Endothelial cell of umbilical vein (primary cell): ENCODE measurements around the gene ZNF70.

Experiments
- GATA2 ChIP-seq: IDR thresholded peaks from 2 replicates; pipeline ENCODE4 v1.7.0; 2011; ENCODE audit warnings: low read depth, mild to moderate bottlenecking, moderate library complexity, mixed read lengths, low read length; ENCODE audit not compliant: insufficient read length, insufficient read depth
- MYC ChIP-seq: IDR thresholded peaks from one replicate; pipeline ENCODE4 v1.6.1; 2011; ENCODE audit warnings: mild to moderate bottlenecking, low read depth, low read length
- POLR2A ChIP-seq: IDR thresholded peaks from 2 replicates; pipeline ENCODE4 v1.6.1; 2012; ENCODE audit warnings: low read depth, mild to moderate bottlenecking, control low read depth, low read length
- TF ChIP-seq, protein P1 (sequence below), 2 donors: IDR thresholded peaks; 1 replicate in 1 of 2; 2 replicates in 1 of 2; pipeline ENCODE4 v1.5.1; 2011; ENCODE audit warnings: low read length in 2 of 2, mild to moderate bottlenecking in 2 of 2, moderate library complexity in 2 of 2, control low read depth in 1 of 2, inconsistent platforms in 1 of 2, low read depth in 1 of 2; ENCODE audit not compliant: insufficient read depth in 1 of 2; ENCODE audit errors: extremely low read depth in 1 of 2

GRCh38 chr22:23763954-23764353, 13.0 kb upstream of the ZNF70 start:
- TF ChIP-seq, protein P1, sequence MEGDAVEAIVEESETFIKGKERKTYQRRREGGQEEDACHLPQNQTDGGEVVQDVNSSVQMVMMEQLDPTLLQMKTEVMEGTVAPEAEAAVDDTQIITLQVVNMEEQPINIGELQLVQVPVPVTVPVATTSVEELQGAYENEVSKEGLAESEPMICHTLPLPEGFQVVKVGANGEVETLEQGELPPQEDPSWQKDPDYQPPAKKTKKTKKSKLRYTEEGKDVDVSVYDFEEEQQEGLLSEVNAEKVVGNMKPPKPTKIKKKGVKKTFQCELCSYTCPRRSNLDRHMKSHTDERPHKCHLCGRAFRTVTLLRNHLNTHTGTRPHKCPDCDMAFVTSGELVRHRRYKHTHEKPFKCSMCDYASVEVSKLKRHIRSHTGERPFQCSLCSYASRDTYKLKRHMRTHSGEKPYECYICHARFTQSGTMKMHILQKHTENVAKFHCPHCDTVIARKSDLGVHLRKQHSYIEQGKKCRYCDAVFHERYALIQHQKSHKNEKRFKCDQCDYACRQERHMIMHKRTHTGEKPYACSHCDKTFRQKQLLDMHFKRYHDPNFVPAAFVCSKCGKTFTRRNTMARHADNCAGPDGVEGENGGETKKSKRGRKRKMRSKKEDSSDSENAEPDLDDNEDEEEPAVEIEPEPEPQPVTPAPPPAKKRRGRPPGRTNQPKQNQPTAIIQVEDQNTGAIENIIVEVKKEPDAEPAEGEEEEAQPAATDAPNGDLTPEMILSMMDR (IDR thresholded peaks at IDR 0.05; ENCODE audit: extremely low read depth in 1 of 2, insufficient read depth in 1 of 2, low read depth in 1 of 2, low read length in 2 of 2), result no peak
- TF ChIP-seq MYC (no peak), POLR2A (no peak), GATA2 (no peak)
